ENCODE results near the gene PPIH. TPM values are rescaled to one million over a fixed set of nuclear protein-coding genes. Genes with fewer than 3 reads are reported as not detected.
A peak's percentile ranks its signal among the peaks of the same experiment; 100 is the strongest.

The PPIH gene
- total RNA-seq, 1 donor from 2014 or later: 64.1 TPM

GRCh38 chr1:42689912-42690311 is 31.7 kb downstream of the PPIH start:
- Mint-ChIP-seq H3K4me3 (no peak overlapping the region), H3K4me1 (peaks cover 90% of the 10 kb centered on the region), H3K27ac (no peak overlapping the region), H3K27me3 (no peaks in the 10 kb centered on the region), H3K36me3 (ENCODE audit: low read depth) (peaks cover 72% of the 10 kb centered on the region), H3K9me3 (no peaks in the 10 kb centered on the region)
- POLR2A ChIA-PET: interaction anchor here (0.6 to 3.0 kb wide), 2 partner anchors 7 to 1057 kb away, joined by 3 to 23 read pairs; partner anchors contain the start of gene YBX1
- DNase-seq (no peak), ATAC-seq (ENCODE audit: low read depth) (no peak)
- TF ChIP-seq CTCF (IDR thresholded peaks at IDR 0.05): no peak
- CTCF ChIA-PET: interaction anchor here (1.6 kb wide), 1 partner anchor 32 kb away, joined by 4 read pairs; the partner anchor contains the start of gene PPIH
- intact Hi-C loops (cut with micrococcal nuclease): loop anchor here (2.0 to 10.0 kb wide), 2 partner anchors 111 to 675 kb away; partner anchors contain the start of gene ELOVL1

- peaks cover 73% of the 10 kb centered on the region for H3K36me3 Mint-ChIP-seq (ENCODE audit: low read depth)
- POLR2A ChIA-PET: interaction anchor here (0.6 to 3.0 kb wide), 2 partner anchors 8 to 1057 kb away, joined by 3 to 23 read pairs; partner anchors contain the start of gene YBX1
- no peak overlapping the region for H3K4me3 Mint-ChIP-seq
- no peaks in the 10 kb centered on the region for H3K9me3 Mint-ChIP-seq
- CTCF ChIA-PET: interaction anchor here (0.8 to 1.6 kb wide), 2 partner anchors 32 to 112 kb away, joined by 3 to 4 read pairs; partner anchors contain the start of gene PPIH
- H3K27ac Mint-ChIP-seq: no peak overlapping the region
- peaks cover 85% of the 10 kb centered on the region for H3K4me1 Mint-ChIP-seq
- TF ChIP-seq CTCF (IDR thresholded peaks at IDR 0.05): no peak
- intact Hi-C loops (cut with micrococcal nuclease): loop anchor here (2.0 kb wide), 1 partner anchor 112 kb away; no protein-coding TSS in a partner anchor
- ATAC-seq (ENCODE audit: low read depth): no peak
- H3K27me3 Mint-ChIP-seq: no peaks in the 10 kb centered on the region
- no peak for DNase-seq
These were observed 32.4 kb downstream of the PPIH start for GRCh38 chr1:42690477-42691156.

- CTCF ChIA-PET: interaction anchor here (0.8 to 1.6 kb wide), 2 partner anchors 33 to 113 kb away, joined by 3 to 4 read pairs; partner anchors contain the start of gene PPIH
- no peaks in the 10 kb centered on the region for H3K27me3 Mint-ChIP-seq
- DNase-seq (no peak), ATAC-seq (ENCODE audit: low read depth) (no peak)
- no peaks in the 10 kb centered on the region for H3K9me3 Mint-ChIP-seq
- no peak overlapping the region for H3K4me3 Mint-ChIP-seq
- H3K36me3 Mint-ChIP-seq (ENCODE audit: low read depth): peaks cover 75% of the 10 kb centered on the region
- POLR2A ChIA-PET: interaction anchor here (3.0 kb wide), 1 partner anchor 9 kb away, joined by 23 read pairs; the partner anchor contains the start of gene YBX1
- no peak for TF ChIP-seq CTCF (IDR thresholded peaks at IDR 0.05)
- peaks cover 80% of the 10 kb centered on the region for H3K4me1 Mint-ChIP-seq
- intact Hi-C loops (cut with micrococcal nuclease): loop anchor here (2.0 kb wide), 1 partner anchor 112 kb away; no protein-coding TSS in a partner anchor
- no peak overlapping the region for H3K27ac Mint-ChIP-seq
These were observed 32.9 kb downstream of the PPIH start for GRCh38 chr1:42691157-42691498.

GRCh38 chr1:42692461-42692860 is 34.2 kb downstream of the PPIH start:
- no peaks in the 10 kb centered on the region for H3K9me3 Mint-ChIP-seq
- H3K27me3 Mint-ChIP-seq: no peaks in the 10 kb centered on the region
- POLR2A ChIA-PET: interaction anchor here (0.6 to 3.0 kb wide), 2 partner anchors 10 to 41 kb away, joined by 4 to 23 read pairs; partner anchors contain the start of gene YBX1
- no peak overlapping the region for H3K27ac Mint-ChIP-seq
- peaks cover 67% of the 10 kb centered on the region for H3K4me1 Mint-ChIP-seq
- no peak overlapping the region for H3K4me3 Mint-ChIP-seq
- intact Hi-C loops (cut with micrococcal nuclease): no loop called here
- ATAC-seq (ENCODE audit: low read depth) (no peak), DNase-seq (no peak)
- peaks cover 77% of the 10 kb centered on the region for H3K36me3 Mint-ChIP-seq (ENCODE audit: low read depth)
- TF ChIP-seq CTCF (IDR thresholded peaks at IDR 0.05): no peak
- CTCF ChIA-PET: no interaction called here

- intact Hi-C loops (cut with micrococcal nuclease): no loop called here
- Mint-ChIP-seq H3K4me1 (peaks cover 62% of the 10 kb centered on the region), H3K27me3 (no peaks in the 10 kb centered on the region), H3K4me3 (peak overlapping the region; percentile 9), H3K9me3 (no peaks in the 10 kb centered on the region), H3K27ac (no peak overlapping the region), H3K36me3 (ENCODE audit: low read depth) (peaks cover 77% of the 10 kb centered on the region)
- ChIA-PET CTCF (no interaction called here), POLR2A (interaction anchor here (0.6 to 3.0 kb wide), 2 partner anchors 10 to 42 kb away, joined by 4 to 23 read pairs; partner anchors contain the start of gene YBX1)
- DNase-seq (no peak), ATAC-seq (ENCODE audit: low read depth) (no peak)
- TF ChIP-seq CTCF (IDR thresholded peaks at IDR 0.05): no peak
These were observed 34.7 kb downstream of the PPIH start for GRCh38 chr1:42692911-42693310.

Measured in activated B cell treated with CpG ODN at 0.5 μM for 24 hours (primary cell).